HepG2 (cell line): ENCODE data around the gene C3orf62. TPM values are rescaled to one million over a fixed set of nuclear protein-coding genes. Genes with fewer than 3 reads are reported as not detected.

ENCODE experiments used
- ATAC-seq: fragments of 200-7000 bp; cut with Tn5 transposase; 3 replicates; pipeline ENCODE4 v1.9.1; 2020; ENCODE audit warnings: mild to moderate bottlenecking, moderate library complexity
- BruUV-seq: library from RNA; stranded (reverse); fragments of 400-500 nt; replicated peaks from 2 replicates; lab custom pipeline; 2021; lab: Mats Ljungman, UMichigan
- CTCF ChIA-PET: fragments of 300-600 bp; formaldehyde crosslinking; extraction: SDS; loops from one replicate; lab custom pipeline; 2021; ENCODE audit warnings: low total read pairs, inconsistent platforms, low intra/inter-chr PET ratio; lab: Yijun Ruan, JAX
- POLR2A ChIA-PET: fragments of 350-600 bp; sonication (Branson Sonifier 250); formaldehyde crosslinking; loops from one replicate; lab custom pipeline; 2020; ENCODE audit warnings: antibody characterized with exemption, inconsistent platforms; lab: Yijun Ruan, JAX
- DNase-seq: peaks from one replicate; pipeline ENCODE4 v3.0.0-alpha.2; 2015; ENCODE audit warnings: low spot score
- FAIRE-seq: peaks from 3 replicates; lab custom pipeline; 2011; peaks lifted over from hg19 to GRCh38; lab: Jason Lieb, UNC
- H2AFZ ChIP-seq: one replicate; pipeline ENCODE4 v1.6.1; 2011; ENCODE audit warnings: low read length, inconsistent platforms
- H3K27ac ChIP-seq: fragments of 300-600 bp; 3 replicates; pipeline ENCODE4 v1.8.0; 2011; ENCODE audit warnings: mixed run types, mild to moderate bottlenecking, mixed read lengths, low read length, inconsistent platforms; ENCODE audit not compliant: insufficient read depth; ENCODE audit errors: extremely low read length
- H3K27me3 ChIP-seq, 2 experiments: fragments of 200-600 bp in 1 of 2; 2 replicates in 1 of 2; 3 replicates in 1 of 2; pipeline versions ENCODE4 v1.6.0 to v1.8.0; 2011; ENCODE audit warnings: low read length in 2 of 2, mild to moderate bottlenecking in 2 of 2, moderate library complexity in 2 of 2, inconsistent platforms in 1 of 2; ENCODE audit not compliant: insufficient read depth in 2 of 2, control insufficient read depth in 1 of 2
- H3K36me3 ChIP-seq, 2 experiments: fragments of 200-600 bp in 1 of 2; replicated peaks in 1 of 2; 2 replicates in 1 of 2; 3 replicates in 1 of 2; pipeline versions ENCODE4 v1.5.1 to v1.8.0; 2011; ENCODE audit warnings: low read length in 2 of 2, inconsistent platforms in 1 of 2; ENCODE audit not compliant: insufficient read depth in 2 of 2, control insufficient read depth in 1 of 2
- H3K4me1 ChIP-seq: 2 replicates; pipeline ENCODE4 v1.5.1; 2012; ENCODE audit warnings: low read length, inconsistent platforms; ENCODE audit not compliant: insufficient read depth
- H3K4me2 ChIP-seq: 2 replicates; pipeline ENCODE4 v1.6.0; 2011; ENCODE audit warnings: low read depth, low read length, inconsistent platforms
- H3K4me3 ChIP-seq, 3 experiments: fragments of 200-600 bp in 1 of 3; sonication (generic), shearing (Covaris generic) in 1 of 3; replicated peaks in 1 of 3; 2 replicates each; pipeline ENCODE4 v1.5.1; 2011 to 2016; ENCODE audit warnings: low read length in 3 of 3, inconsistent platforms in 2 of 3, low read depth in 2 of 3, mild to moderate bottlenecking in 2 of 3, control low read depth in 1 of 3, mixed read lengths in 1 of 3; ENCODE audit not compliant: insufficient read depth in 1 of 3
- H3K79me2 ChIP-seq: one replicate; pipeline ENCODE4 v1.6.1; 2011; ENCODE audit warnings: low read length, inconsistent platforms; ENCODE audit not compliant: insufficient read depth
- H3K9ac ChIP-seq: 2 replicates; pipeline ENCODE4 v1.6.0; 2011; ENCODE audit warnings: mild to moderate bottlenecking, low read depth, low read length, inconsistent platforms; ENCODE audit not compliant: insufficient read depth
- H3K9me3 ChIP-seq: 2 replicates; pipeline ENCODE4 v1.5.1; 2012; ENCODE audit warnings: mild to moderate bottlenecking, low read length
- H4K20me1 ChIP-seq: 2 replicates; pipeline ENCODE4 v1.6.0; 2011; ENCODE audit warnings: inconsistent platforms, mild to moderate bottlenecking, low read length, moderate library complexity; ENCODE audit not compliant: insufficient read depth
- GATAD1 ChIP-seq: IDR thresholded peaks from 2 replicates; pipeline ENCODE4 v1.6.1; 2016; ENCODE audit warnings: missing genetic modification reagents, missing compliant biosample characterization
- MXI1 ChIP-seq: IDR thresholded peaks from 3 replicates; pipeline ENCODE4 v1.6.1; 2012; ENCODE audit warnings: low read depth, low read length, inconsistent platforms, borderline replicate concordance
- POGZ ChIP-seq: sonication (generic); formaldehyde crosslinking; IDR thresholded peaks from 2 replicates; pipeline ENCODE4 v1.4.0; 2020; ENCODE audit warnings: mild to moderate bottlenecking, missing genetic modification reagents
- ZFAT ChIP-seq: sonication (generic); formaldehyde crosslinking; conservative IDR thresholded peaks from 2 replicates; pipeline ENCODE4 v1.8.1; 2023; ENCODE audit warnings: missing genetic modification reagents, inconsistent platforms
- ZNF382 ChIP-seq: sonication (generic); formaldehyde crosslinking; IDR thresholded peaks from 2 replicates; pipeline ENCODE4 v1.5.0; 2020; ENCODE audit warnings: missing genetic modification reagents, mild to moderate bottlenecking, borderline replicate concordance
- WGBS: methylation state at CpG from one replicate; pipeline ENCODE4 v1.1.6; 2017; ENCODE audit warnings: low lambda C conversion rate; 5-methylcytosine and 5-hydroxymethylcytosine counted together
- in situ Hi-C: cut with HindIII; loops from 2 replicates; pipeline ENCODE4 v1.10.0; 2017; ENCODE audit warnings: low pct_unique_long_range_greater_than_20kb; ENCODE audit not compliant: extremely low pct_ligation_motif_present
- intact Hi-C: fragments of 100-400 bp; cut with micrococcal nuclease; formaldehyde crosslinking; loops from one replicate; pipeline ENCODE4 v1.10.0; 2022; ENCODE audit not compliant: unreplicated experiment
- polyA plus RNA-seq, 8 experiments: library from polyadenylated mRNA; depleted of rRNA in 3 of 8; stranded (reverse) in 7 of 8; unstranded in 1 of 8; fragments of >200 nt; fragmentation: Illumina TruSeq in 4 of 8; extraction: Trizol in 4 of 8; gene quantifications; 2 replicates each; pipeline versions ENCODE4 v1.2.1 to v1.2.3, GENCODE V29; 2011 to 2016; ENCODE audit warnings: low read depth in 4 of 8, missing spikeins in 1 of 8, mixed read lengths in 1 of 8; ENCODE audit not compliant: insufficient read depth in 1 of 8
- total RNA-seq, 5 experiments: library from RNA; depleted of rRNA; stranded (reverse); fragments of >200 nt; fragmentation: Illumina TruSeq; extraction: Trizol; gene quantifications; 2 replicates each; pipeline ENCODE4 v1.2.3, GENCODE V29; 2016; ENCODE audit warnings: low read depth in 1 of 5
- TF ChIP-seq, protein P1 (sequence below): sonication (generic); formaldehyde crosslinking; IDR thresholded peaks from 2 replicates; pipeline ENCODE4 v1.8.0; 2022; ENCODE audit warnings: missing genetic modification reagents, mild to moderate bottlenecking, inconsistent platforms, borderline replicate concordance
- TF ChIP-seq, protein P2 (sequence below): sonication (generic); formaldehyde crosslinking; IDR thresholded peaks from 2 replicates; pipeline ENCODE4 v1.4.0; 2020; ENCODE audit warnings: missing genetic modification reagents
- TF ChIP-seq, protein P3 (sequence below): sonication (generic); formaldehyde crosslinking; IDR thresholded peaks from 2 replicates; pipeline ENCODE4 v1.5.1; 2020; ENCODE audit warnings: missing genetic modification reagents, mild to moderate bottlenecking, borderline replicate concordance

The C3orf62 gene
- total and polyA plus RNA-seq, 2 of the 13 experiments (the other 11 are each of a cell fraction or from before 2014, with no cell fraction given), result 1.6 to 3.9 TPM

DNA sequence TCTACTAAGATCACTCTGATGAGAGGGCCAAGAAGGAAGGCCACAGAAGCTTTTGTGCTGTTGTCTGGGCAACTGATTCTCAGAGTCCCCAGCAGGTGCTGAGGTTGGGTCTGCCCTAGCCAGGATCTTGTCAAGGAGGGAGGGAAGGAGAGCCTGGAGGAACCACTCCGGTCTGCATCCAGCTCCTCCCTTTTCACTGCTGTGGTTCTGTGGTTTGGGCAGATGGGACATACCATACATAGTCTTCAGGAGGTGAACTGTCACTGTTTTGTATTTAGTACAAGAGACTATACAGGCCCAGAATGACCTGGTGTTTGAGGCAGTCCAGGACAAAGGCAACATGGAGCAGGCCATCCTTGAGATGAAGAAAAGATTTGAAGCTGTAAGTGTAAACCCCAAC, 21.9 kb downstream of the C3orf62 start:
- H4K20me1 ChIP-seq, result no peaks in the 10 kb centered on the region
- no peaks in the 10 kb centered on the region for H3K9me3 ChIP-seq
- no peak overlapping the region for H3K4me2 ChIP-seq
- no peak overlapping the region for H2AFZ ChIP-seq
- POLR2A ChIA-PET, result no interaction called here
- no peaks in the 10 kb centered on the region for H3K36me3 ChIP-seq
- intact Hi-C loops (no loop called here), in situ Hi-C loops (no loop called here)
- no peaks in the 10 kb centered on the region for H3K27me3 ChIP-seq
- peaks cover 2% of the 10 kb centered on the region for H3K4me1 ChIP-seq
- BruUV-seq, result no TSS peak
- CTCF ChIA-PET, result no interaction called here
- no peak for ATAC-seq
- H3K4me3 ChIP-seq, result no peak overlapping the region
- no peak for FAIRE-seq
- DNase-seq, result no peak
- WGBS, result 83% methylated on average over 1 of the region's 1 CpG
- no peak overlapping the region for H3K27ac ChIP-seq
- TF ChIP-seq, protein P1, sequence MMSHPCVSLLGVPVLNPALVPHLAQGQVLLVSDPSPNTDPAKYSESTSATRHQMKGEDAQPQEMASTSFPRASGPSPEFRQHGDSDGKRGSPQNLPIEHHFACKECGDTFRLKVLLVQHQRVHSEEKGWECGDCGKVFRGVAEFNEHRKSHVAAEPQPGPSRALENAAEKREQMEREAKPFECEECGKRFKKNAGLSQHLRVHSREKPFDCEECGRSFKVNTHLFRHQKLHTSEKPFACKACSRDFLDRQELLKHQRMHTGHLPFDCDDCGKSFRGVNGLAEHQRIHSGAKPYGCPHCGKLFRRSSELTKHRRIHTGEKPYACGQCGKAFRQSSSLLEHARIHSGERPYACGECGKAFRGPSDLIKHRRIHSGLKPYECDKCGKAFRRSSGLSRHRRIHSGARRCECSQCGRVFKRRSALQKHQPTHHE (CRISPR knock-in tag), result no peak
- TF ChIP-seq, protein P2, sequence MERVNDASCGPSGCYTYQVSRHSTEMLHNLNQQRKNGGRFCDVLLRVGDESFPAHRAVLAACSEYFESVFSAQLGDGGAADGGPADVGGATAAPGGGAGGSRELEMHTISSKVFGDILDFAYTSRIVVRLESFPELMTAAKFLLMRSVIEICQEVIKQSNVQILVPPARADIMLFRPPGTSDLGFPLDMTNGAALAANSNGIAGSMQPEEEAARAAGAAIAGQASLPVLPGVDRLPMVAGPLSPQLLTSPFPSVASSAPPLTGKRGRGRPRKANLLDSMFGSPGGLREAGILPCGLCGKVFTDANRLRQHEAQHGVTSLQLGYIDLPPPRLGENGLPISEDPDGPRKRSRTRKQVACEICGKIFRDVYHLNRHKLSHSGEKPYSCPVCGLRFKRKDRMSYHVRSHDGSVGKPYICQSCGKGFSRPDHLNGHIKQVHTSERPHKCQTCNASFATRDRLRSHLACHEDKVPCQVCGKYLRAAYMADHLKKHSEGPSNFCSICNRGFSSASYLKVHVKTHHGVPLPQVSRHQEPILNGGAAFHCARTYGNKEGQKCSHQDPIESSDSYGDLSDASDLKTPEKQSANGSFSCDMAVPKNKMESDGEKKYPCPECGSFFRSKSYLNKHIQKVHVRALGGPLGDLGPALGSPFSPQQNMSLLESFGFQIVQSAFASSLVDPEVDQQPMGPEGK (CRISPR knock-in tag), result no peak
- TF ChIP-seq, protein P3, sequence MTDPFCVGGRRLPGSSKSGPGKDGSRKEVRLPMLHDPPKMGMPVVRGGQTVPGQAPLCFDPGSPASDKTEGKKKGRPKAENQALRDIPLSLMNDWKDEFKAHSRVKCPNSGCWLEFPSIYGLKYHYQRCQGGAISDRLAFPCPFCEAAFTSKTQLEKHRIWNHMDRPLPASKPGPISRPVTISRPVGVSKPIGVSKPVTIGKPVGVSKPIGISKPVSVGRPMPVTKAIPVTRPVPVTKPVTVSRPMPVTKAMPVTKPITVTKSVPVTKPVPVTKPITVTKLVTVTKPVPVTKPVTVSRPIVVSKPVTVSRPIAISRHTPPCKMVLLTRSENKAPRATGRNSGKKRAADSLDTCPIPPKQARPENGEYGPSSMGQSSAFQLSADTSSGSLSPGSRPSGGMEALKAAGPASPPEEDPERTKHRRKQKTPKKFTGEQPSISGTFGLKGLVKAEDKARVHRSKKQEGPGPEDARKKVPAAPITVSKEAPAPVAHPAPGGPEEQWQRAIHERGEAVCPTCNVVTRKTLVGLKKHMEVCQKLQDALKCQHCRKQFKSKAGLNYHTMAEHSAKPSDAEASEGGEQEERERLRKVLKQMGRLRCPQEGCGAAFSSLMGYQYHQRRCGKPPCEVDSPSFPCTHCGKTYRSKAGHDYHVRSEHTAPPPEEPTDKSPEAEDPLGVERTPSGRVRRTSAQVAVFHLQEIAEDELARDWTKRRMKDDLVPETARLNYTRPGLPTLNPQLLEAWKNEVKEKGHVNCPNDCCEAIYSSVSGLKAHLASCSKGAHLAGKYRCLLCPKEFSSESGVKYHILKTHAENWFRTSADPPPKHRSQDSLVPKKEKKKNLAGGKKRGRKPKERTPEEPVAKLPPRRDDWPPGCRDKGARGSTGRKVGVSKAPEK, result no peak
- TF ChIP-seq ZFAT (CRISPR knock-in tag) (no peak), POGZ (CRISPR knock-in tag) (no peak), ZNF382 (CRISPR knock-in tag) (no peak), GATAD1 (CRISPR knock-in tag) (no peak), MXI1 (no peak)
- no peak overlapping the region for H3K9ac ChIP-seq
- H3K79me2 ChIP-seq, result no peaks in the 10 kb centered on the region
